ENCODE results near the gene MALT1. TPM values are rescaled to one million over a fixed set of nuclear protein-coding genes. Genes with fewer than 3 reads are reported as not detected.

MALT1 gene
- total and polyA plus RNA-seq, 5 donors = 4.7 to 11.1 (median 9.7) TPM

DNA sequence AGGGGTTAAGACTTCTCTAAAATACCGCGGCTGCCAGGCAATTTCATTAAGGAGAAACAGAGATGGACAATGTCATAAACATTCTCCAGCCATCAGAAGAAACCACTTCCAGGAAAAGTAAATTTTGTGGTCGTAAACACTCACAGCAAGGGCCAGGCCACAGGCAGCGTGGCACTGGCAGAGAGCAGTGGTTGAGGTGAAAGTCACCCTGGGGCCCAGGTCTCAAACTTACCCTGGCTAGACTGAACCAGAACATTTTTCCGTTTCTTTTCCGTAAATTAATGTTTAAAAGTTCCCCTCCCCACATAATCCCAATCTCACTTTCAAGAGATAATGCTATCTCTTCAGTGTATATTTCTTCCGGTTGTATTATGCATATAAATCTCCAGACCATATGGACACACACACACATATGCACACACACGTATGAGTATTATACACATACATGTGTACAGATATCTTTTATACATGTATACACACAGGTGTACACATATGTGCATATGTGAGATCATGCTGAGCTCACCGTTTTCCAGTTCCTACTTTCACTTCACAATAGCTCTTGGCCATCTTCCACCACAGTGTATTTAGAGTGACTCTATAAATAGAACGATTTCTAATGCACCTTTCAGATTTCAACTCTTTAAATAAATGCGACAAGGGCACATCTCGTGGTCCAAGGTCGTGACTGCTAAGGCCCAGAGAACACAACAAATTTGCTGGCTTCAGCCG, 90.1 kb downstream of the MALT1 start:
- Histone ChIP-seq H3K27me3 (ENCODE audit: control insufficient read depth, insufficient read depth) (no peaks in the 10 kb centered on the region), H3K4me3 (ENCODE audit: low read length) (no peak overlapping the region), H3K9me3 (ENCODE audit: control insufficient read depth, low read length) (no peaks in the 10 kb centered on the region), H3K4me1 (ENCODE audit: control insufficient read depth, insufficient read depth, low read length) (no peaks in the 10 kb centered on the region), H3K27ac (ENCODE audit: low read length) (peak overlapping the region; percentile 60)
- ATAC-seq (peak; percentile 15 to 20), DNase-seq (no peak)
- WGBS = 51% methylated on average over 14 of the region's 14 CpGs
- intact Hi-C loops (cut with DNase I) = loop anchor here in 3 of 4 donors (5.0 to 10.0 kb wide), 3 partner anchors 227 to 234 kb away; no protein-coding TSS in a partner anchor

DNA sequence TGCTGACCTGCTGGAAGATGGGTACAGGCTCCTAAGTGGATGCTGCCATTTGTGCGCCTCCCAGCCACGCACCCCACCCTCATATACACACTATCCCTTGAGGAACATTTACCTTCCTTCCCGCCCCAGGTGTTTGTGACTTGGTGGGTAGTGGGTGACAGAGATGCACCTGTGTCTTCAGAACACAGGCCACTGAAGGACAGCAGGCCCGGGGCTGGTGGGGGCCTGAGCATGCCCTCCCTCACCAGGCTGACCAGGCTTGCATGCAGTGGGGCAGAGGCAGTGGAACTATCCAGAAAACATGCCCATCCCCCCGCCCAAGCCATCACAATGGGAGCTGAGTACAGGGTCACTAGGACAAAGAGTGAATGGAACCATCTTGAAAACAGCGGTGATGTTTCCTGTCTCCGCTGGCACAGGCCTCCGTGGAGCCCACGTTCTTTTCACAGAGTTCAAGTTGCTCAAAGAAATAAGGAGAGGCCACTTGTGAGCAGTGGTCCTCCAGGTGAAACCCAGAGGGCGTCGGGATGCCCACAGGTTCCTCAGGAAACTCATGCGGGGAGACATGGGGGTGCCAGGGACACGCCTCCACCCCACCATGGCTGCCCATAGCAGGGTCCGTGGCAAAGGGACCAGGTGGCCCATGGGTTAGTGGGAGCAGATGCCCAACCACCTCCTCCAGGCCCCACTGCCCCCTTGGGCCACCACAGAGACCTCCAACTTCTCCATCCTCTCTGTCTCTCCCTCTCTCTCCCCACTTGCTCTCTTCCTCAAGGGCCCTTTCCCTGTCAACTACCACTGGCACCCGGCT, 90.9 kb downstream of the MALT1 start:
- Histone ChIP-seq H3K9me3 (ENCODE audit: control insufficient read depth, low read length) (no peaks in the 10 kb centered on the region), H3K27ac (ENCODE audit: low read length) (peak overlapping the region; percentile 60), H3K27me3 (ENCODE audit: control insufficient read depth, insufficient read depth) (no peaks in the 10 kb centered on the region), H3K4me1 (ENCODE audit: control insufficient read depth, insufficient read depth, low read length) (no peaks in the 10 kb centered on the region), H3K4me3 (ENCODE audit: low read length) (no peak overlapping the region)
- DNase-seq (no peak), ATAC-seq (peak; percentile 9 to 11)
- intact Hi-C loops (cut with DNase I) = loop anchor here in 3 of 4 donors (5.0 to 10.0 kb wide), 3 partner anchors 227 to 235 kb away; no protein-coding TSS in a partner anchor
- 89% methylated on average over 15 of the region's 15 CpGs for WGBS

DNA sequence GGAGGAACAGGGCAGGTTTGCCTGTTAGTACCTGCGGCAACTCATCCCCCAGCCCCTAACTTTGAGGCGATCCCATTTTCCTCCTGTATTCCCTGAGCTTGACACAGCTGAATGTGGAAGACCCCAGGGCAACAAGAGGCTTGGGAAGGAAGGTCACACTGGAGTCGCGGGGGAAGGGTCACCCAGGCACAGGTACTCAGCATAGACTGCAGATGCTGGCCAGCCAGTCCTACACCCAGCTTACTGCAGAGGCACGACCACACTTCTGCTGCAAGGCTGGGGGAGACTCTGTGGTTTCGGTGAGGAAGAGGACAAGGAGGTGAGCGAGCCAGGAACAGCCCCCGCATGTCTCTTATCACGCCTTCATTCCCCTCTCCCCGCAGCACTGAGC, 91.5 kb downstream of the MALT1 start:
- Histone ChIP-seq H3K4me1 (ENCODE audit: control insufficient read depth, insufficient read depth, low read length) (no peaks in the 10 kb centered on the region), H3K27ac (ENCODE audit: low read length) (no peak overlapping the region), H3K9me3 (ENCODE audit: control insufficient read depth, low read length) (no peaks in the 10 kb centered on the region), H3K4me3 (ENCODE audit: low read length) (no peak overlapping the region), H3K27me3 (ENCODE audit: control insufficient read depth, insufficient read depth) (no peaks in the 10 kb centered on the region)
- 71% methylated on average over 10 of the region's 10 CpGs for WGBS
- intact Hi-C loops (cut with DNase I) = loop anchor here in 3 of 4 donors (5.0 to 10.0 kb wide), 3 partner anchors 228 to 235 kb away; no protein-coding TSS in a partner anchor
- ATAC-seq = no peak
- DNase-seq = no peak

DNA sequence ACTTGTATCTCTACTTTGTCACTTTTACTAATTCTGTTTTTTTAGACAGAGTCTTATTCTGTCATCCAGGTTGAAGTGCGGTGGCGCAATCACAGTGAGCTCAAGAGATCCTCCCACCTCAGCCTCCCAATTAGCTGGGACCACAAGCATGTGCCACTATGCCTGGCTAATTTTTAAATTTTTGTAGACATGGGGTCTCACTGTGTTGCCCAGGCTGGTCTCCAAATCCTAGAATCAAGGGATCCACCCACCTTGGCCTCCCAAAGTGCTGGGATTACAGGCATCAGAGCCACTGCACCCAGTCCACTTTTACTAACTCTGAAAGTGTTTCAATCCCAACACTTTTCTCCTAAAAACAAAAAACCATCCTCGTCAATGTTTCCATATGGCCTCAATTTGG, 94.9 kb downstream of the MALT1 start:
- 75% methylated on average over 3 of the region's 3 CpGs for WGBS
- Histone ChIP-seq H3K9me3 (ENCODE audit: control insufficient read depth, low read length) (no peaks in the 10 kb centered on the region), H3K27ac (ENCODE audit: low read length) (no peak overlapping the region), H3K4me3 (ENCODE audit: low read length) (no peak overlapping the region), H3K4me1 (ENCODE audit: control insufficient read depth, insufficient read depth, low read length) (no peaks in the 10 kb centered on the region), H3K27me3 (ENCODE audit: control insufficient read depth, insufficient read depth) (no peaks in the 10 kb centered on the region)
- no peak for DNase-seq
- intact Hi-C loops (cut with DNase I) = loop anchor here in 1 of 4 donors (10.0 kb wide), 1 partner anchor 231 kb away; no protein-coding TSS in a partner anchor
- ATAC-seq = no peak

DNA sequence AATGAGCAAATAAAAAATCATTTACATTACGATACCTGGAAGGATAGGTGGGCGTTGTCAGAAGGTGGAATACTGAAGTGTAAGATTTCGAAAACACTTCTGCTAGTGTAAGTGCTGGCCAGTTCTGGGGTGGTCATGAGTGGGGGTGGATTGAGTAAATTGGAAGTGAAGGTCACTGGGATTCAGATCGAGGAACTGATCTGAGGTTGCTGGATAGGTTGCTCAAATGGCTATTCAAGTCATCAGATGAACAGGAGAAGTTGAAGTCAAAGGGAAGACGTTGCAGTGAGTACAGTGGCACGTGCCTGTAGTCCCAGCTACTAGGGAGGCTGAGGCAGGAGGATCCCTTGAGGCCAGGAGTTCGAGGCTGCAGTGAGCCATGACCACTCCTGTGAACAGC, 95.7 kb downstream of the MALT1 start:
- H3K27me3 ChIP-seq (ENCODE audit: control insufficient read depth, insufficient read depth) = no peaks in the 10 kb centered on the region
- H3K4me3 ChIP-seq (ENCODE audit: low read length) = no peak overlapping the region
- WGBS = 86% methylated on average over 7 of the region's 7 CpGs
- H3K9me3 ChIP-seq (ENCODE audit: control insufficient read depth, low read length) = no peaks in the 10 kb centered on the region
- intact Hi-C loops (cut with DNase I) = loop anchor here in 1 of 4 donors (10.0 kb wide), 1 partner anchor 232 kb away; no protein-coding TSS in a partner anchor
- H3K4me1 ChIP-seq (ENCODE audit: control insufficient read depth, insufficient read depth, low read length) = no peaks in the 10 kb centered on the region
- no peak overlapping the region for H3K27ac ChIP-seq (ENCODE audit: low read length)
- ATAC-seq = no peak
- DNase-seq = no peak

DNA sequence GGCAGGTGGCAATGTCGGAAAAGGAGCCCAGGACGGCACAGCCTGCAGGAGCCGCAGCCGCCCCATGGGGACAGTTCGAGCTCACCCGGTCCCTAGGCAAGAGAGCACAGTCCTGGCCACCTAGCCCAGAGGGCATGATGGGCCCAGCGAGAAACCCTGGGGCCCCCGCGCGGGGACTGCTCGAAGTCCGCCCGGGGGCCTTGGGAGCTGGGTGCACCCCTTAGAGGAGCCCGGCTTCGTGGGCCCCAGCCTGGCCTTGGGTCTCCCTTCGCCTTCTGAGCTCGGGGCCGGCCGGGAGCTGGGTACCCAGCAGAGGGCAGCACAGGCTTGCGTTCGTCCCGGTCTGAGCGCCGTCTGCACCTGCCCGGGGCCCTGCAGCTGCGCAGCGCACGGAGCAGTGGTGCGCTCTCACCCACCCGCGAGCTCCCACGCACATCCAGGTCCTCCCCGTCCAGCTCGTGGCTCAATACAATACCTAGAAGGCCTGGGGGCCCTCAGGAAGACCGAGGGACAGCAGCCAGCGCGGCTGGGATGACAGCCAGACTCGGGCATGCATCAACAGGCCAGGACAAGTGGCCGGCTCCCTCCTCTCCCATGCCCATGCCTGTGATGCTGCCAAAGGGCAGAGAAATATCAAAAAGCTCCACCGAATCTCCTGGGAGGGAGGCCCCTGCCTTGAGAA, 97.2 kb downstream of the MALT1 start:
- intact Hi-C loops (cut with DNase I) = loop anchor here in 1 of 4 donors (10.0 kb wide), 1 partner anchor 234 kb away; no protein-coding TSS in a partner anchor
- DNase-seq = peak; percentile 67 to 90 (median 88)
- ATAC-seq = peak; percentile 89 to 93
- H3K27ac ChIP-seq (ENCODE audit: low read length) = no peak overlapping the region
- no peaks in the 10 kb centered on the region for H3K27me3 ChIP-seq (ENCODE audit: control insufficient read depth, insufficient read depth)
- no peaks in the 10 kb centered on the region for H3K4me1 ChIP-seq (ENCODE audit: control insufficient read depth, insufficient read depth, low read length)
- no peak overlapping the region for H3K4me3 ChIP-seq (ENCODE audit: low read length)
- no peaks in the 10 kb centered on the region for H3K9me3 ChIP-seq (ENCODE audit: control insufficient read depth, low read length)
- WGBS = 10% methylated on average over 40 of the region's 40 CpGs

DNA sequence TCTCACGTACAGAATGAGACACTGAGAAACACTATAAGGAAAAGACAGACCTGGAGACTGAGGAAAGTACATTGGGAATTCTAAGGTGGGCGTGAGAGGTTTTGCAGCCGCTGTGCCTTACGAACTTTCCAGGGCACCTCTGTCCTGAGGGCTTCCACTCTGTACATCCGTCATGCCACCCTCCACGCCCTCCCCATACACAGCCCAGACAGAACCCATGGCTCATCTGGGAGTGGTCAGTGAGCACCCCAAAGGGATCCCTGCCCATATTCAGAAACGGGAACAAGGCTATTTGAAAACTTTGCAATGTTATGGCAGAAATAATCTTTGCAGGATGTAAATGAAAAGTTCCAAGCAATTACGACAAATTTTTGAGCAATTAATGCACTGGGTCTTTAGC, 98.1 kb downstream of the MALT1 start:
- WGBS = 89% methylated on average over 8 of the region's 8 CpGs
- H3K9me3 ChIP-seq (ENCODE audit: control insufficient read depth, low read length) = no peaks in the 10 kb centered on the region
- no peak for DNase-seq
- intact Hi-C loops (cut with DNase I) = loop anchor here in 1 of 4 donors (10.0 kb wide), 1 partner anchor 235 kb away; no protein-coding TSS in a partner anchor
- H3K4me3 ChIP-seq (ENCODE audit: low read length) = no peak overlapping the region
- H3K4me1 ChIP-seq (ENCODE audit: control insufficient read depth, insufficient read depth, low read length) = no peaks in the 10 kb centered on the region
- ATAC-seq = no peak
- no peaks in the 10 kb centered on the region for H3K27me3 ChIP-seq (ENCODE audit: control insufficient read depth, insufficient read depth)
- no peak overlapping the region for H3K27ac ChIP-seq (ENCODE audit: low read length)

DNA sequence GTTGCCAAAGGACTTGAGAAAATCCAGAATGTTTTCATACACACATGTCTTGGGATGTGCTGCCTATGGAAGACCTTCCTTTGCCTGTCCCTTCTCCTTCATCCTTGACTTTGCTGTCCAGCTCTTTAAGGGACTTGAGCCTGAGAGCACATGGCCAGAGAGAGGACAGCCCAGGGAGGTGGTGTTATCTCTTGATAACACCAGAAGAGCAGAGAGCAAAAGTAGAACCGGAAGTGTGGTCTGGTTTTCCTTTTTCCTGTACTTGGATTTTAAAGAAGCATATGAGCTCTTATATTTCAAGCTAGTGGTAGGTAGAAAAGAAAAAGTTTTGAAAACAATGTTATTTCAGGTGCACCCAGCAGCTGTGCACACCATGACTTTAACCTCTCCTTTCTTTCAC, 99.3 kb downstream of the MALT1 start:
- Histone ChIP-seq H3K27me3 (ENCODE audit: control insufficient read depth, insufficient read depth) (no peaks in the 10 kb centered on the region), H3K9me3 (ENCODE audit: control insufficient read depth, low read length) (no peaks in the 10 kb centered on the region), H3K27ac (ENCODE audit: low read length) (no peak overlapping the region), H3K4me3 (ENCODE audit: low read length) (no peak overlapping the region), H3K4me1 (ENCODE audit: control insufficient read depth, insufficient read depth, low read length) (no peaks in the 10 kb centered on the region)
- no peak for ATAC-seq
- DNase-seq = no peak
- intact Hi-C loops (cut with DNase I) = no loop called here
- WGBS = 6% methylated on average over 1 of the region's 1 CpG

DNA sequence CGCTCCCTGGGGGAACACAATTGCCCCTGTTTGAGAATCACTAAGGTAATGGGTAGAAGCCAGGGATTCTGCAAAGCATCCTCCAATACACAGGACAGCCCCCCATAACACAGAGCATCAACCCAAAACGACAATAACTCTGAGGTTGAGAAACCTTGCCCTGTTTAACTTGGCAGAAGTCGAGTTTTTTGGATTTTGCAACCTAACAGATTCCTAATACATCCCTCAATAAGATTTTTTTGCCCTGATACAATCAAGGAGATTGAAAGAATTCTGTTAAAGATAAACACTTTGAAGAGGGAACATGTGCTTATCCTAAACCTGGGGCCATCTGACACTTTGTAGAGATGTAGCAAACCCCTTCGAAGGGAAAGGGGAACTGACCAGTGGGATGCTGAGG, 100.9 kb downstream of the MALT1 start:
- DNase-seq (no peak), ATAC-seq (no peak)
- WGBS = 52% methylated on average over 4 of the region's 4 CpGs
- no peak overlapping the region for H3K27ac ChIP-seq (ENCODE audit: low read length)
- H3K27me3 ChIP-seq (ENCODE audit: control insufficient read depth, insufficient read depth) = no peaks in the 10 kb centered on the region
- H3K4me1 ChIP-seq (ENCODE audit: control insufficient read depth, insufficient read depth, low read length) = no peaks in the 10 kb centered on the region
- intact Hi-C loops (cut with DNase I) = no loop called here
- H3K4me3 ChIP-seq (ENCODE audit: low read length) = no peak overlapping the region
- H3K9me3 ChIP-seq (ENCODE audit: control insufficient read depth, low read length) = no peaks in the 10 kb centered on the region

DNA sequence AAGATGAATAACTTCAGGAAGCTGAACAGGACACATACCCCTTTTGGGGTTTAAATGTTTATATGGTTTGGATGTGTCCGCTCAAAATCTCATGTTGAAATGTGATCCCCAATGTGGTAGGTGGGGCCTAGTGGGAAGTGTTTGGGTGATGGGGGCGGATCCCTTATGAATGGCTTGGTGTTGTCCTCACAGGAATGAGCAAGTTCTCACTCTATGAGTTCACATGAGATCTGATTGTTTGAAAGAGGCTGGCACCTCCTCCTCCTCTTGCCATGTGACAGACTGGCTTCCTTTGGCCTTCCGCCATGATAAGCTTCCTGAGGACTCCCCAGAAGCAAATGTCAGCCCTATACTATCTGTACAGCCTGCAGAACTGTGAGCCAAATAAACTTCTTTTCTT, 104.8 kb downstream of the MALT1 start:
- DNase-seq (no peak), ATAC-seq (peak in 1 of 2 donors; percentile 33)
- H3K4me1 ChIP-seq (ENCODE audit: control insufficient read depth, insufficient read depth, low read length) = no peaks in the 10 kb centered on the region
- H3K27me3 ChIP-seq (ENCODE audit: control insufficient read depth, insufficient read depth) = no peaks in the 10 kb centered on the region
- no peaks in the 10 kb centered on the region for H3K9me3 ChIP-seq (ENCODE audit: control insufficient read depth, low read length)
- intact Hi-C loops (cut with DNase I) = no loop called here
- H3K4me3 ChIP-seq (ENCODE audit: low read length) = no peak overlapping the region
- WGBS = 84% methylated on average over 3 of the region's 3 CpGs
- no peak overlapping the region for H3K27ac ChIP-seq (ENCODE audit: low read length)

Measured in right cardiac atrium (tissue), 5 donors.